HepG2 (cell line): Measurements from ENCODE around the gene EPHB3. TPM values are rescaled to one million over a fixed set of nuclear protein-coding genes. Genes with fewer than 3 reads are reported as not detected.
A peak's percentile ranks its signal among the peaks of the same experiment; 100 is the strongest.

ENCODE experiments used
- CBX1 ChIP-seq: IDR thresholded peaks from one replicate; pipeline ENCODE4 v1.6.1; 2016; ENCODE audit warnings: antibody characterized with exemption, low read depth
- GZF1 ChIP-seq: sonication (generic); formaldehyde crosslinking; IDR thresholded peaks from 2 replicates; pipeline ENCODE4 v1.5.1; 2020; ENCODE audit warnings: mild to moderate bottlenecking, missing genetic modification reagents
- MYC ChIP-seq: sonication (generic); formaldehyde crosslinking; IDR thresholded peaks from 2 replicates; pipeline ENCODE4 v1.9.0; 2021; ENCODE audit warnings: missing genetic modification reagents, borderline replicate concordance
- SMC3 ChIP-seq: IDR thresholded peaks from 2 replicates; pipeline ENCODE4 v1.6.1; 2011; ENCODE audit warnings: low read length, improper control_type of control experiment
- ZNF263 ChIP-seq: sonication (generic); formaldehyde crosslinking; IDR thresholded peaks from 2 replicates; pipeline ENCODE4 v1.4.0; 2020; ENCODE audit warnings: missing genetic modification reagents
- ZNF563 ChIP-seq: sonication (generic); formaldehyde crosslinking; IDR thresholded peaks from 2 replicates; pipeline ENCODE4 v1.8.0; 2022; ENCODE audit warnings: mild to moderate bottlenecking, moderate library complexity, missing genetic modification reagents
- polyA plus RNA-seq, 8 experiments: library from polyadenylated mRNA; depleted of rRNA in 3 of 8; stranded (reverse) in 7 of 8; unstranded in 1 of 8; fragments of >200 nt; fragmentation: Illumina TruSeq in 4 of 8; extraction: Trizol in 4 of 8; gene quantifications; 2 replicates each; pipeline versions ENCODE4 v1.2.1 to v1.2.3, GENCODE V29; 2011 to 2016; ENCODE audit warnings: low read depth in 4 of 8, missing spikeins in 1 of 8, mixed read lengths in 1 of 8; ENCODE audit not compliant: insufficient read depth in 1 of 8
- total RNA-seq, 5 experiments: library from RNA; depleted of rRNA; stranded (reverse); fragments of >200 nt; fragmentation: Illumina TruSeq; extraction: Trizol; gene quantifications; 2 replicates each; pipeline ENCODE4 v1.2.3, GENCODE V29; 2016; ENCODE audit warnings: low read depth in 1 of 5
- TF ChIP-seq, protein P1 (sequence below): sonication (generic); formaldehyde crosslinking; IDR thresholded peaks from 2 replicates; pipeline ENCODE4 v1.4.0; 2020; ENCODE audit warnings: mild to moderate bottlenecking, missing genetic modification reagents
- TF ChIP-seq, protein P2 (sequence below): sonication (generic); formaldehyde crosslinking; conservative IDR thresholded peaks from 2 replicates; pipeline ENCODE4 v1.4.0; 2020; ENCODE audit warnings: mild to moderate bottlenecking, missing genetic modification reagents, moderate library complexity

Gene EPHB3
- total and polyA plus RNA-seq, 2 of the 13 experiments (the other 11 are each of a cell fraction or from before 2014, with no cell fraction given): 0.01 TPM; not detected in 1

DNA sequence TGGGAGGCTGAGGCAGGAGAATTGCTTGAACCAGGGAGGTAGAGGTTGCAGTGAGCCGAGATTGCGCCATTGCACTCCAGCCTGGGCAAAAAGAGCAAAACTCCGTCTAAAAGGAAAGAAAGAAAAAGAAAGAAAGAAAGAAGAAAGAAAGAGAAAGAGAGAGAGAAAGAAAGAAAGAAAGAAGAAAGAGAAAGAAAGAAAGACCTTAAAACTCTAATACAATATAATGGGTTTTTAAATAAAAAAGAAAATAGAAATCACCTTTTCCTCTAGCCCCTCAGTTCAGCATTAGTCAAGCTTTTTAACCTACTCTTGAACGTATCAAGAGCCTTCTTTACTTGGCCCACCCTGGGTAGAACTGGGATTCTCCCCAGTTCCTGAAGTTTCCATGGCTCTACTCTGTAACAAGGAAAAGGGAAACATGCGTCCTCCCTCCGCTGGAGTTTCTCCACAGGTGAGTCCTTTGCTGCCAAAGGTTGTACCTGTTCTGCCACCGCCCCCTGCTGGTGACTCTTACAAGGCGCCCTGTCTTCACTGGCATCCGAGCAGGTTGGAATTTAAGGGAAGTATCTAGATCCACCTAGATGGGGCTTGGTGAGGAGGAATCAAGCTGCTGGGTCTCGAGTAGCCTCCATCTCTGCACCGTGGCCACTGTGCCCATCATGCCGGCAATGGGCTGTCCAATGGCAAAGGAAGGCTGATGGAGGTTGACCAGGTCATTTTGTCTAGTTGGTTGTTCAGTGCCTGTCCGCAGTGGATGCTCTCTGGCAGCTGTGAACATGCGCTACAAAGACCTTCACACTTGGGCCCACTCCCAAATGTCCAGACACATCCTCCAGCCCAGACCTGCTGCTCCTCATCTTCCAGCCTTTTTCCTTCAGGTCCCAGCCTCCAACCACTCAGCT lies 20.6 kb upstream of the EPHB3 start (continued):
- TF ChIP-seq, protein P1, sequence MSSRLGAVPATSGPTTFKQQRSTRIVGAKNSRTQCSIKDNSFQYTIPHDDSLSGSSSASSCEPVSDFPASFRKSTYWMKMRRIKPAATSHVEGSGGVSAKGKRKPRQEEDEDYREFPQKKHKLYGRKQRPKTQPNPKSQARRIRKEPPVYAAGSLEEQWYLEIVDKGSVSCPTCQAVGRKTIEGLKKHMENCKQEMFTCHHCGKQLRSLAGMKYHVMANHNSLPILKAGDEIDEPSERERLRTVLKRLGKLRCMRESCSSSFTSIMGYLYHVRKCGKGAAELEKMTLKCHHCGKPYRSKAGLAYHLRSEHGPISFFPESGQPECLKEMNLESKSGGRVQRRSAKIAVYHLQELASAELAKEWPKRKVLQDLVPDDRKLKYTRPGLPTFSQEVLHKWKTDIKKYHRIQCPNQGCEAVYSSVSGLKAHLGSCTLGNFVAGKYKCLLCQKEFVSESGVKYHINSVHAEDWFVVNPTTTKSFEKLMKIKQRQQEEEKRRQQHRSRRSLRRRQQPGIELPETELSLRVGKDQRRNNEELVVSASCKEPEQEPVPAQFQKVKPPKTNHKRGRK (CRISPR knock-in tag): 0 out of 2 replicates have a peak, but pooled peaks have one; percentile 38
- TF ChIP-seq, protein P2, sequence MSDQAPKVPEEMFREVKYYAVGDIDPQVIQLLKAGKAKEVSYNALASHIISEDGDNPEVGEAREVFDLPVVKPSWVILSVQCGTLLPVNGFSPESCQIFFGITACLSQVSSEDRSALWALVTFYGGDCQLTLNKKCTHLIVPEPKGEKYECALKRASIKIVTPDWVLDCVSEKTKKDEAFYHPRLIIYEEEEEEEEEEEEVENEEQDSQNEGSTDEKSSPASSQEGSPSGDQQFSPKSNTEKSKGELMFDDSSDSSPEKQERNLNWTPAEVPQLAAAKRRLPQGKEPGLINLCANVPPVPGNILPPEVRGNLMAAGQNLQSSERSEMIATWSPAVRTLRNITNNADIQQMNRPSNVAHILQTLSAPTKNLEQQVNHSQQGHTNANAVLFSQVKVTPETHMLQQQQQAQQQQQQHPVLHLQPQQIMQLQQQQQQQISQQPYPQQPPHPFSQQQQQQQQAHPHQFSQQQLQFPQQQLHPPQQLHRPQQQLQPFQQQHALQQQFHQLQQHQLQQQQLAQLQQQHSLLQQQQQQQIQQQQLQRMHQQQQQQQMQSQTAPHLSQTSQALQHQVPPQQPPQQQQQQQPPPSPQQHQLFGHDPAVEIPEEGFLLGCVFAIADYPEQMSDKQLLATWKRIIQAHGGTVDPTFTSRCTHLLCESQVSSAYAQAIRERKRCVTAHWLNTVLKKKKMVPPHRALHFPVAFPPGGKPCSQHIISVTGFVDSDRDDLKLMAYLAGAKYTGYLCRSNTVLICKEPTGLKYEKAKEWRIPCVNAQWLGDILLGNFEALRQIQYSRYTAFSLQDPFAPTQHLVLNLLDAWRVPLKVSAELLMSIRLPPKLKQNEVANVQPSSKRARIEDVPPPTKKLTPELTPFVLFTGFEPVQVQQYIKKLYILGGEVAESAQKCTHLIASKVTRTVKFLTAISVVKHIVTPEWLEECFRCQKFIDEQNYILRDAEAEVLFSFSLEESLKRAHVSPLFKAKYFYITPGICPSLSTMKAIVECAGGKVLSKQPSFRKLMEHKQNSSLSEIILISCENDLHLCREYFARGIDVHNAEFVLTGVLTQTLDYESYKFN (CRISPR knock-in tag): no peak
- peak; percentile 63; the same call in 1 of the 2 replicates for TF ChIP-seq SMC3
- peak; percentile 65; the same call in 1 of the 2 replicates for TF ChIP-seq ZNF263 (CRISPR knock-in tag)
- no peak for TF ChIP-seq ZNF563
- no peak for TF ChIP-seq GZF1 (CRISPR knock-in tag)
- TF ChIP-seq CBX1: no peak
- no peak; the same call in 1 of the 2 replicates for TF ChIP-seq MYC (CRISPR knock-in tag)
